Nephron (organoid): ENCODE results near the gene NOS3.

Experiments used
- H3K27ac Mint-ChIP-seq, 3 experiments: 2 replicates each; pipeline ENCODE4 v1.8.0; 2020; ENCODE audit warnings: mixed read lengths in 3 of 3, mild to moderate bottlenecking in 2 of 3, moderate library complexity in 1 of 3
- H3K27me3 Mint-ChIP-seq: 2 replicates; pipeline ENCODE4 v1.8.0; 2021; ENCODE audit warnings: low read depth, mild to moderate bottlenecking, moderate library complexity, mixed read lengths
- H3K36me3 Mint-ChIP-seq: 2 replicates; pipeline ENCODE4 v1.8.0; 2020; ENCODE audit warnings: low read depth, mixed read lengths
- H3K4me1 Mint-ChIP-seq: 2 replicates; pipeline ENCODE4 v1.8.0; 2020; ENCODE audit warnings: mixed read lengths
- H3K4me3 Mint-ChIP-seq, 3 experiments: 2 replicates each; pipeline ENCODE4 v1.8.0; 2020; ENCODE audit warnings: mild to moderate bottlenecking in 3 of 3, mixed read lengths in 3 of 3, moderate library complexity in 2 of 3
- H3K9me3 Mint-ChIP-seq: 2 replicates; pipeline ENCODE4 v1.8.0; 2020; ENCODE audit warnings: mixed read lengths
- CTCF ChIP-seq, 3 experiments: fragments of 200-600 bp; sonication (generic); IDR thresholded peaks; one replicate each; pipeline ENCODE4 v1.5.0; 2021; ENCODE audit warnings: antibody characterized with exemption in 3 of 3; ENCODE audit not compliant: unreplicated experiment in 3 of 3

Gene NOS3

GRCh38 chr7:150971242-150972022 lies 19.4 kb upstream of the NOS3 start:
- H3K27ac Mint-ChIP-seq = peak overlapping the region; percentile 79 to 98 (median 93)
- peaks cover 82% of the 10 kb centered on the region for H3K4me1 Mint-ChIP-seq
- peak overlapping the region; percentile 62 to 79 (median 67) for H3K4me3 Mint-ChIP-seq
- H3K36me3 Mint-ChIP-seq = no peaks in the 10 kb centered on the region
- TF ChIP-seq CTCF (IDR thresholded peaks at IDR 0.05; ENCODE audit: unreplicated experiment in 3 of 3) = no peak
- no peaks in the 10 kb centered on the region for H3K9me3 Mint-ChIP-seq
- peaks cover 14% of the 10 kb centered on the region for H3K27me3 Mint-ChIP-seq

- H3K27ac Mint-ChIP-seq = peak overlapping the region; percentile 79 to 98 (median 93)
- H3K4me1 Mint-ChIP-seq = peaks cover 84% of the 10 kb centered on the region
- TF ChIP-seq CTCF (IDR thresholded peaks at IDR 0.05; ENCODE audit: unreplicated experiment in 3 of 3) = no peak
- peak overlapping the region; percentile 9 to 67 (median 62) for H3K4me3 Mint-ChIP-seq
- no peaks in the 10 kb centered on the region for H3K36me3 Mint-ChIP-seq
- H3K27me3 Mint-ChIP-seq = peaks cover 17% of the 10 kb centered on the region
- no peaks in the 10 kb centered on the region for H3K9me3 Mint-ChIP-seq
These were observed 18.8 kb upstream of the NOS3 start for GRCh38 chr7:150972023-150972468.

- Mint-ChIP-seq H3K36me3 (no peaks in the 10 kb centered on the region), H3K27ac (peak overlapping the region; percentile 79 to 93 (median 79)), H3K9me3 (no peaks in the 10 kb centered on the region), H3K27me3 (peaks cover 20% of the 10 kb centered on the region), H3K4me3 (peak overlapping the region; percentile 29 to 69 (median 44)), H3K4me1 (peaks cover 81% of the 10 kb centered on the region)
- TF ChIP-seq CTCF (IDR thresholded peaks at IDR 0.05; ENCODE audit: unreplicated experiment in 3 of 3) = no peak
These were observed 18.1 kb upstream of the NOS3 start for GRCh38 chr7:150972741-150973140.

- Mint-ChIP-seq H3K4me3 (peak overlapping the region; percentile 67 to 74 (median 69)), H3K9me3 (no peaks in the 10 kb centered on the region), H3K4me1 (peaks cover 75% of the 10 kb centered on the region), H3K27me3 (peaks cover 25% of the 10 kb centered on the region), H3K27ac (peak overlapping the region; percentile 79 to 93 (median 80)), H3K36me3 (no peaks in the 10 kb centered on the region)
- no peak for TF ChIP-seq CTCF (IDR thresholded peaks at IDR 0.05; ENCODE audit: unreplicated experiment in 3 of 3)
These were observed 17.0 kb upstream of the NOS3 start for GRCh38 chr7:150973571-150974451.

GRCh38 chr7:150974468-150975391 lies 16.1 kb upstream of the NOS3 start:
- Mint-ChIP-seq H3K36me3 (no peaks in the 10 kb centered on the region), H3K4me3 (peak overlapping the region; percentile 75 to 84 (median 82)), H3K27me3 (peaks cover 30% of the 10 kb centered on the region), H3K9me3 (no peaks in the 10 kb centered on the region), H3K4me1 (peaks cover 76% of the 10 kb centered on the region), H3K27ac (peak overlapping the region; percentile 45 to 93 (median 80))
- peak; percentile 47 to 55 (median 48) for TF ChIP-seq CTCF (IDR thresholded peaks at IDR 0.05; ENCODE audit: unreplicated experiment in 3 of 3)
